HCT116 (cell line): ENCODE measurements around the gene SDSL. TPM values are rescaled to one million over a fixed set of nuclear protein-coding genes. Genes with fewer than 3 reads are reported as not detected.

ENCODE experiments used
- ATAC-seq: fragments of 200-7000 bp; cut with Tn5 transposase; 2 replicates; pipeline ENCODE4 v1.9.1; 2020; ENCODE audit warnings: mild to moderate bottlenecking, moderate library complexity
- BruUV-seq: library from RNA; stranded (reverse); fragments of 400-500 nt; replicated peaks from 2 replicates; lab custom pipeline; 2021; lab: Mats Ljungman, UMichigan
- CTCF ChIA-PET: fragments of 300-600 bp; sonication (Branson Sonifier 250); formaldehyde crosslinking; loops from one replicate; lab custom pipeline; 2021; ENCODE audit warnings: antibody characterized with exemption; lab: Charles Lee
- POLR2A ChIA-PET: fragments of 300-600, 350-600 bp; sonication (Branson Sonifier 250); formaldehyde crosslinking; loops from one replicate; lab custom pipeline; 2021; ENCODE audit warnings: antibody characterized with exemption; lab: Charles Lee
- RAD21 ChIA-PET, 2 experiments: fragments of 300-600 bp; sonication (Branson Sonifier 250); formaldehyde crosslinking; loops; one replicate each; lab custom pipeline; 2023; ENCODE audit warnings: low total read pairs in 2 of 2; ENCODE audit not compliant: uncharacterized antibody in 2 of 2, unreplicated experiment in 2 of 2, low non-redundant PET in 1 of 2; lab: Charles Lee
- DNase-seq: peaks from one replicate; pipeline ENCODE4 v3.0.0-alpha.2; 2010; ENCODE audit warnings: low read depth, low spot score
- H2AFZ ChIP-seq: fragments of 200-600 bp; shearing (Covaris generic), sonication (generic); 2 replicates; pipeline ENCODE4 v1.6.1; 2017; ENCODE audit warnings: low read depth, mixed run types, mixed read lengths, antibody characterized with exemption, low read length; ENCODE audit not compliant: poor library complexity, severe bottlenecking
- H3K27ac ChIP-seq: 2 replicates; pipeline ENCODE4 v1.5.1; 2012; ENCODE audit warnings: low read depth, low read length
- H3K27me3 ChIP-seq: fragments of 200-600 bp; sonication (generic); 2 replicates; pipeline ENCODE4 v1.6.1; 2016; ENCODE audit warnings: mixed run types, low read length, mixed read lengths; ENCODE audit not compliant: insufficient read depth
- H3K36me3 ChIP-seq, 2 experiments: fragments of 200-500 bp in 1 of 2; fragments of 200-600 bp in 1 of 2; sonication (Bioruptor generic) in 1 of 2; sonication (generic) in 1 of 2; 2 replicates each; pipeline versions ENCODE4 v1.5.1 to v1.6.1; 2014 to 2016; ENCODE audit warnings: low read length in 2 of 2, inconsistent platforms in 1 of 2, mixed read lengths in 1 of 2, mixed run types in 1 of 2; ENCODE audit not compliant: insufficient read depth in 2 of 2, control insufficient read depth in 1 of 2
- H3K4me1 ChIP-seq, 2 experiments: fragments of 200-600 bp in 1 of 2; sonication (generic) in 1 of 2; 2 replicates each; pipeline versions ENCODE4 v1.5.1 to v1.6.1; 2012 to 2017; ENCODE audit warnings: low read length in 2 of 2, inconsistent platforms in 1 of 2, mild to moderate bottlenecking in 1 of 2, mixed read lengths in 1 of 2, mixed run types in 1 of 2, moderate library complexity in 1 of 2; ENCODE audit not compliant: insufficient read depth in 2 of 2, control insufficient read depth in 1 of 2
- H3K4me2 ChIP-seq: fragments of 200-600 bp; sonication (generic); 2 replicates; pipeline ENCODE4 v1.6.1; 2017; ENCODE audit warnings: mixed run types, low read length, mixed read lengths
- H3K4me3 ChIP-seq, 2 experiments: fragments of 200-600 bp in 1 of 2; sonication (generic) in 1 of 2; replicated peaks in 1 of 2; 2 replicates each; pipeline ENCODE4 v1.5.1; 2011 to 2016; ENCODE audit warnings: low read length in 2 of 2, control low read depth in 1 of 2, low read depth in 1 of 2, mild to moderate bottlenecking in 1 of 2, mixed read lengths in 1 of 2, mixed run types in 1 of 2
- H3K79me2 ChIP-seq: fragments of 200-600 bp; sonication (generic); 2 replicates; pipeline ENCODE4 v1.6.1; 2017; ENCODE audit warnings: mild to moderate bottlenecking, mixed run types, low read length, moderate library complexity, mixed read lengths; ENCODE audit not compliant: insufficient read depth
- H3K9ac ChIP-seq: fragments of 200-600 bp; sonication (generic); 2 replicates; pipeline ENCODE4 v1.6.1; 2016; ENCODE audit warnings: low read length, mixed read lengths
- H3K9me2 ChIP-seq: fragments of 200-600 bp; sonication (generic), shearing (Covaris generic); 2 replicates; pipeline ENCODE4 v1.6.1; 2017; ENCODE audit warnings: mixed run types, mild to moderate bottlenecking, moderate library complexity; ENCODE audit not compliant: insufficient read depth
- H3K9me3 ChIP-seq, 2 experiments: fragments of 200-500 bp in 1 of 2; fragments of 200-600 bp in 1 of 2; sonication (Bioruptor generic) in 1 of 2; sonication (generic) in 1 of 2; 2 replicates each; pipeline ENCODE4 v1.6.1; 2014 to 2017; ENCODE audit warnings: low read length in 2 of 2, mixed read lengths in 2 of 2, inconsistent platforms in 1 of 2, low read depth in 1 of 2, mild to moderate bottlenecking in 1 of 2, mixed run types in 1 of 2, moderate library complexity in 1 of 2; ENCODE audit not compliant: control insufficient read depth in 1 of 2, insufficient read depth in 1 of 2
- H4K20me1 ChIP-seq: fragments of 200-600 bp; sonication (generic), shearing (Covaris generic); 2 replicates; pipeline ENCODE4 v1.6.1; 2017; ENCODE audit warnings: mixed run types, mild to moderate bottlenecking, moderate library complexity; ENCODE audit not compliant: insufficient read depth
- CBX3 ChIP-seq: IDR thresholded peaks from 2 replicates; pipeline ENCODE4 v1.6.1; 2012; ENCODE audit warnings: low read depth
- CEBPB ChIP-seq: IDR thresholded peaks from 2 replicates; pipeline ENCODE4 v1.6.1; 2012; ENCODE audit warnings: low read depth
- EGR1 ChIP-seq: IDR thresholded peaks from 2 replicates; pipeline ENCODE4 v1.6.1; 2012; ENCODE audit warnings: low read depth
- ELF1 ChIP-seq: IDR thresholded peaks from 2 replicates; pipeline ENCODE4 v1.6.1; 2012; ENCODE audit warnings: low read depth, borderline replicate concordance
- EZH2 ChIP-seq: fragments of 200-600 bp; sonication (generic); IDR thresholded peaks from 2 replicates; pipeline ENCODE4 v1.6.1; 2017; ENCODE audit warnings: antibody characterized with exemption, mixed run types
- EZH2phosphoT487 ChIP-seq: fragments of 200-600 bp; IDR thresholded peaks from 2 replicates; pipeline ENCODE4 v1.6.1; 2018; ENCODE audit warnings: antibody characterized with exemption, borderline replicate concordance
- JUND ChIP-seq: IDR thresholded peaks from 2 replicates; pipeline ENCODE4 v1.6.1; 2012
- POLR2A ChIP-seq: IDR thresholded peaks from 2 replicates; pipeline ENCODE4 v1.7.0; 2011; ENCODE audit warnings: borderline replicate concordance; ENCODE audit not compliant: insufficient read depth, insufficient read length; ENCODE audit errors: extremely low read depth
- POLR2AphosphoS5 ChIP-seq: IDR thresholded peaks from 2 replicates; pipeline ENCODE4 v1.6.1; 2011; ENCODE audit warnings: mild to moderate bottlenecking, low read depth, low read length, moderate library complexity
- RAD21 ChIP-seq: IDR thresholded peaks from 2 replicates; pipeline ENCODE4 v1.6.1; 2012; ENCODE audit warnings: low read depth, mild to moderate bottlenecking
- REST ChIP-seq: IDR thresholded peaks from 2 replicates; pipeline ENCODE4 v1.6.1; 2012; ENCODE audit warnings: low read depth
- SP1 ChIP-seq: IDR thresholded peaks from 2 replicates; pipeline ENCODE4 v1.6.1; 2012; ENCODE audit warnings: low read depth
- TCF7L2 ChIP-seq: IDR thresholded peaks from 2 replicates; pipeline ENCODE4 v1.7.0; 2011; ENCODE audit warnings: borderline replicate concordance, inconsistent platforms; ENCODE audit not compliant: insufficient read depth, insufficient read length; ENCODE audit errors: extremely low read depth
- YY1 ChIP-seq: IDR thresholded peaks from 2 replicates; pipeline ENCODE4 v1.6.1; 2011; ENCODE audit warnings: low read length, low read depth, moderate library complexity, mild to moderate bottlenecking; ENCODE audit not compliant: insufficient replicate concordance; ENCODE audit errors: extremely low read depth
- ZFX ChIP-seq: fragments of 450-650 bp; IDR thresholded peaks from 2 replicates; pipeline ENCODE4 v1.6.1; 2017
- ZNF274 ChIP-seq: fragments of 200-500 bp; sonication (Bioruptor generic); IDR thresholded peaks from 2 replicates; pipeline ENCODE4 v1.6.1; 2014; ENCODE audit warnings: mild to moderate bottlenecking, low read depth, low read length, inconsistent platforms
- intact Hi-C: fragments of 100-400 bp; cut with micrococcal nuclease; formaldehyde crosslinking; loops from 2 replicates; pipeline ENCODE4 v1.10.0; 2022
- total RNA-seq: library from RNA; stranded (reverse); gene quantifications from one replicate; pipeline ENCODE4 v1.2.1, GENCODE V29; 2021; ENCODE audit not compliant: unreplicated experiment
- TF ChIP-seq, protein P1 (sequence below): IDR thresholded peaks from 2 replicates; pipeline ENCODE4 v1.6.1; 2012
- TF ChIP-seq, protein P2 (sequence below), 3 experiments: fragments of 200-600 bp in 1 of 3; sonication (generic) in 1 of 3; IDR thresholded peaks in 2 of 3; conservative IDR thresholded peaks in 1 of 3; 2 replicates each; pipeline ENCODE4 v1.5.1; 2012 to 2017; ENCODE audit warnings: low read depth in 2 of 3, low read length in 2 of 3, antibody characterized with exemption in 1 of 3, borderline replicate concordance in 1 of 3, control low read depth in 1 of 3, mild to moderate bottlenecking in 1 of 3, mixed read lengths in 1 of 3, mixed run types in 1 of 3, moderate library complexity in 1 of 3; ENCODE audit not compliant: insufficient read depth in 1 of 3
- TF ChIP-seq, protein P3 (sequence below): IDR thresholded peaks from 2 replicates; pipeline ENCODE4 v1.6.1; 2011; ENCODE audit warnings: mild to moderate bottlenecking, low read length, moderate library complexity; ENCODE audit not compliant: insufficient replicate concordance; ENCODE audit errors: extremely low read depth
- TF ChIP-seq, protein P4 (sequence below): IDR thresholded peaks from 2 replicates; pipeline ENCODE4 v1.6.1; 2012

Gene SDSL
- total RNA-seq, 1 experiment from 2014 or later: 19.1 TPM

- TF ChIP-seq EZH2 (no peak), SP1 (no peak), YY1 (no peak), REST (no peak), ZFX (no peak), JUND (no peak), CEBPB (no peak), CBX3 (no peak), TCF7L2 (no peak), POLR2AphosphoS5 (no peak), EZH2phosphoT487 (no peak), POLR2A (no peak), RAD21 (no peak), EGR1 (no peak), ZNF274 (no peak), ELF1 (no peak)
- TF ChIP-seq, protein P1, sequence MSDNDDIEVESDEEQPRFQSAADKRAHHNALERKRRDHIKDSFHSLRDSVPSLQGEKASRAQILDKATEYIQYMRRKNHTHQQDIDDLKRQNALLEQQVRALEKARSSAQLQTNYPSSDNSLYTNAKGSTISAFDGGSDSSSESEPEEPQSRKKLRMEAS: no peak
- TF ChIP-seq, protein P2, sequence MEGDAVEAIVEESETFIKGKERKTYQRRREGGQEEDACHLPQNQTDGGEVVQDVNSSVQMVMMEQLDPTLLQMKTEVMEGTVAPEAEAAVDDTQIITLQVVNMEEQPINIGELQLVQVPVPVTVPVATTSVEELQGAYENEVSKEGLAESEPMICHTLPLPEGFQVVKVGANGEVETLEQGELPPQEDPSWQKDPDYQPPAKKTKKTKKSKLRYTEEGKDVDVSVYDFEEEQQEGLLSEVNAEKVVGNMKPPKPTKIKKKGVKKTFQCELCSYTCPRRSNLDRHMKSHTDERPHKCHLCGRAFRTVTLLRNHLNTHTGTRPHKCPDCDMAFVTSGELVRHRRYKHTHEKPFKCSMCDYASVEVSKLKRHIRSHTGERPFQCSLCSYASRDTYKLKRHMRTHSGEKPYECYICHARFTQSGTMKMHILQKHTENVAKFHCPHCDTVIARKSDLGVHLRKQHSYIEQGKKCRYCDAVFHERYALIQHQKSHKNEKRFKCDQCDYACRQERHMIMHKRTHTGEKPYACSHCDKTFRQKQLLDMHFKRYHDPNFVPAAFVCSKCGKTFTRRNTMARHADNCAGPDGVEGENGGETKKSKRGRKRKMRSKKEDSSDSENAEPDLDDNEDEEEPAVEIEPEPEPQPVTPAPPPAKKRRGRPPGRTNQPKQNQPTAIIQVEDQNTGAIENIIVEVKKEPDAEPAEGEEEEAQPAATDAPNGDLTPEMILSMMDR (IDR thresholded peaks at IDR 0.05 in 2 of 3, conservative IDR thresholded peaks at IDR 0.05 in 1 of 3; ENCODE audit: borderline replicate concordance in 1 of 3, insufficient read depth in 1 of 3, low read depth in 2 of 3, low read length in 2 of 3): no peak
- TF ChIP-seq, protein P3, sequence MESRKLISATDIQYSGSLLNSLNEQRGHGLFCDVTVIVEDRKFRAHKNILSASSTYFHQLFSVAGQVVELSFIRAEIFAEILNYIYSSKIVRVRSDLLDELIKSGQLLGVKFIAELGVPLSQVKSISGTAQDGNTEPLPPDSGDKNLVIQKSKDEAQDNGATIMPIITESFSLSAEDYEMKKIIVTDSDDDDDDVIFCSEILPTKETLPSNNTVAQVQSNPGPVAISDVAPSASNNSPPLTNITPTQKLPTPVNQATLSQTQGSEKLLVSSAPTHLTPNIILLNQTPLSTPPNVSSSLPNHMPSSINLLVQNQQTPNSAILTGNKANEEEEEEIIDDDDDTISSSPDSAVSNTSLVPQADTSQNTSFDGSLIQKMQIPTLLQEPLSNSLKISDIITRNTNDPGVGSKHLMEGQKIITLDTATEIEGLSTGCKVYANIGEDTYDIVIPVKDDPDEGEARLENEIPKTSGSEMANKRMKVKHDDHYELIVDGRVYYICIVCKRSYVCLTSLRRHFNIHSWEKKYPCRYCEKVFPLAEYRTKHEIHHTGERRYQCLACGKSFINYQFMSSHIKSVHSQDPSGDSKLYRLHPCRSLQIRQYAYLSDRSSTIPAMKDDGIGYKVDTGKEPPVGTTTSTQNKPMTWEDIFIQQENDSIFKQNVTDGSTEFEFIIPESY: no peak
- TF ChIP-seq, protein P4, sequence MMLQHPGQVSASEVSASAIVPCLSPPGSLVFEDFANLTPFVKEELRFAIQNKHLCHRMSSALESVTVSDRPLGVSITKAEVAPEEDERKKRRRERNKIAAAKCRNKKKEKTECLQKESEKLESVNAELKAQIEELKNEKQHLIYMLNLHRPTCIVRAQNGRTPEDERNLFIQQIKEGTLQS: no peak
- BruUV-seq: no TSS peak
- Histone ChIP-seq H4K20me1 (no peaks in the 10 kb centered on the region), H3K9me3 (no peaks in the 10 kb centered on the region), H3K36me3 (no peaks in the 10 kb centered on the region), H3K4me3 (no peak overlapping the region), H3K4me1 (peaks cover 4 to 14% of the 10 kb centered on the region in 2 experiments; a peak in 2 of 4 replicates), H3K27ac (no peak overlapping the region), H3K9me2 (no peaks in the 10 kb centered on the region), H3K4me2 (no peak overlapping the region), H2AFZ (no peak overlapping the region), H3K79me2 (no peaks in the 10 kb centered on the region), H3K27me3 (peaks cover 10% of the 10 kb centered on the region), H3K9ac (no peak overlapping the region)
- ChIA-PET RAD21 (no interaction called here), POLR2A (no interaction called here), CTCF (no interaction called here)
- intact Hi-C loops: no loop called here
- DNase-seq (no peak), ATAC-seq (no peak)
Measured at GRCh38 chr12:113469224-113469948, 47.2 kb downstream of the SDSL start.
